CD14-positive monocyte (primary cell): ENCODE results near the gene DMGDH. TPM values are rescaled to one million over a fixed set of nuclear protein-coding genes. Genes with fewer than 3 reads are reported as not detected.

Source experiments
- DNase-seq, 3 donors: peaks; one replicate each; pipeline ENCODE4 v3.0.0-alpha.2; 2011 to 2022
- H2AFZ ChIP-seq: 2 replicates; pipeline ENCODE4 v1.6.0; 2012; ENCODE audit warnings: mild to moderate bottlenecking, low read depth, low read length, inconsistent platforms; ENCODE audit not compliant: insufficient read depth, poor library complexity, severe bottlenecking
- H3K27ac ChIP-seq, 2 donors: 1 replicate in 1 of 2; 2 replicates in 1 of 2; pipeline ENCODE4 v1.5.1; 2012 to 2013; ENCODE audit warnings: low read length in 2 of 2, control low read depth in 1 of 2, inconsistent platforms in 1 of 2, low read depth in 1 of 2, mild to moderate bottlenecking in 1 of 2
- H3K27me3 ChIP-seq, 2 donors: one replicate each; pipeline versions ENCODE4 v1.6.0 to v1.6.1; 2011 to 2013; ENCODE audit warnings: low read length in 2 of 2; ENCODE audit not compliant: control insufficient read depth in 2 of 2, insufficient read depth in 2 of 2
- H3K36me3 ChIP-seq, 2 donors: replicated peaks in 1 of 2; 1 replicate in 1 of 2; 2 replicates in 1 of 2; pipeline versions ENCODE4 v1.5.1 to v1.6.1; 2012 to 2013; ENCODE audit warnings: low read length in 2 of 2, control low read depth in 1 of 2, inconsistent platforms in 1 of 2, mild to moderate bottlenecking in 1 of 2; ENCODE audit not compliant: insufficient read depth in 2 of 2, control insufficient read depth in 1 of 2
- H3K4me1 ChIP-seq, 2 donors: 1 replicate in 1 of 2; 2 replicates in 1 of 2; pipeline versions ENCODE4 v1.5.1 to v1.6.1; 2012 to 2013; ENCODE audit warnings: low read length in 2 of 2, control low read depth in 1 of 2, inconsistent platforms in 1 of 2, mild to moderate bottlenecking in 1 of 2, moderate library complexity in 1 of 2; ENCODE audit not compliant: insufficient read depth in 2 of 2, control insufficient read depth in 1 of 2
- H3K4me2 ChIP-seq: replicated peaks from 2 replicates; pipeline ENCODE3; 2012; ENCODE audit warnings: low read length, moderate library complexity, mild to moderate bottlenecking; ENCODE audit not compliant: poor library complexity, severe bottlenecking; ENCODE audit errors: extremely low read depth
- H3K4me3 ChIP-seq, 3 experiments: fragments of 200-600 bp in 1 of 3; sonication (generic) in 1 of 3; replicated peaks in 1 of 3; 1 replicate in 2 of 3; 2 replicates in 1 of 3; pipeline ENCODE4 v1.5.1; 2011 to 2013; ENCODE audit warnings: low read length in 3 of 3, mild to moderate bottlenecking in 3 of 3, control low read depth in 2 of 3, low read depth in 2 of 3, inconsistent platforms in 1 of 3, moderate library complexity in 1 of 3
- H3K79me2 ChIP-seq: 2 replicates; pipeline ENCODE4 v1.6.0; 2012; ENCODE audit warnings: mild to moderate bottlenecking, control low read depth, inconsistent platforms, low read length, moderate library complexity; ENCODE audit not compliant: insufficient read depth
- H3K9ac ChIP-seq: 2 replicates; pipeline ENCODE4 v1.6.0; 2017; ENCODE audit warnings: low read length, mild to moderate bottlenecking; ENCODE audit not compliant: insufficient read depth, poor library complexity, severe bottlenecking
- H3K9me3 ChIP-seq, 2 donors: replicated peaks in 1 of 2; 1 replicate in 1 of 2; 2 replicates in 1 of 2; pipeline versions ENCODE4 v1.5.1 to v1.6.1; 2012 to 2013; ENCODE audit warnings: low read length in 2 of 2, control low read depth in 1 of 2; ENCODE audit not compliant: control insufficient read depth in 1 of 2, insufficient read depth in 1 of 2
- H4K20me1 ChIP-seq: 2 replicates; pipeline ENCODE4 v1.6.0; 2012; ENCODE audit warnings: mild to moderate bottlenecking, low read length, control low read depth, moderate library complexity; ENCODE audit not compliant: insufficient read depth
- H3K27ac Mint-ChIP-seq, 7 donors: one replicate each; pipeline ENCODE4 v1.8.0; 2020; ENCODE audit warnings: mild to moderate bottlenecking in 7 of 7, mixed read lengths in 7 of 7, moderate library complexity in 6 of 7, inconsistent platforms in 2 of 7
- H3K27me3 Mint-ChIP-seq, 3 donors: one replicate each; pipeline ENCODE4 v1.8.0; 2021 to 2022; ENCODE audit warnings: low read depth in 3 of 3, mild to moderate bottlenecking in 3 of 3, mixed read lengths in 3 of 3, moderate library complexity in 3 of 3, inconsistent platforms in 1 of 3
- H3K36me3 Mint-ChIP-seq, 2 donors: one replicate each; pipeline ENCODE4 v1.8.0; 2020; ENCODE audit warnings: mixed read lengths in 2 of 2, inconsistent platforms in 1 of 2, mild to moderate bottlenecking in 1 of 2
- H3K4me1 Mint-ChIP-seq: one replicate; pipeline ENCODE4 v1.8.0; 2020; ENCODE audit warnings: mild to moderate bottlenecking, mixed read lengths
- H3K4me3 Mint-ChIP-seq, 2 donors: one replicate each; pipeline ENCODE4 v1.8.0; 2020; ENCODE audit warnings: mild to moderate bottlenecking in 2 of 2, mixed read lengths in 2 of 2, moderate library complexity in 1 of 2
- H3K9me3 Mint-ChIP-seq, 7 donors: one replicate each; pipeline ENCODE4 v1.8.0; 2020 to 2022; ENCODE audit warnings: mixed read lengths in 7 of 7, mild to moderate bottlenecking in 6 of 7, moderate library complexity in 6 of 7, inconsistent platforms in 2 of 7
- CTCF ChIP-seq: fragments of 200-600 bp; IDR thresholded peaks from one replicate; pipeline ENCODE4 v1.8.0; 2022; ENCODE audit warnings: antibody characterized with exemption, mild to moderate bottlenecking
- WGBS: methylation state at CpG from one replicate; pipeline ENCODE4 v1.1.5; 2013; ENCODE audit warnings: missing lambda C conversion rate; ENCODE audit not compliant: insufficient coverage; 5-methylcytosine and 5-hydroxymethylcytosine counted together
- intact Hi-C, 2 donors: fragments of 100-400 bp; cut with micrococcal nuclease; formaldehyde crosslinking; loops; one replicate each; pipeline versions ENCODE4 v1.15.0 to v1.15.1; 2023
- polyA plus RNA-seq, 3 donors: library from polyadenylated mRNA; depleted of rRNA in 1 of 3; unstranded in 2 of 3; stranded (reverse) in 1 of 3; fragments of 300-500 nt in 2 of 3; fragments of >200 nt in 1 of 3; fragmentation: Illumina TruSeq in 2 of 3; gene quantifications; 1 replicate in 2 of 3; 2 replicates in 1 of 3; pipeline ENCODE4 v1.2.3, GENCODE V29; 2012 to 2021

The DMGDH gene
- polyA plus RNA-seq, 3 donors = not detected

- 97% methylated on average over 9 of the region's 10 CpGs for WGBS
- no peak overlapping the region for H3K27ac ChIP-seq
- H3K4me1 ChIP-seq = no peaks in the 10 kb centered on the region
- H3K36me3 ChIP-seq = no peaks in the 10 kb centered on the region
- Mint-ChIP-seq H3K9me3 (peaks cover 0 to 6% (median 2%) of the 10 kb centered on the region in 7 donors), H3K4me1 (no peaks in the 10 kb centered on the region), H3K36me3 (no peaks in the 10 kb centered on the region), H3K4me3 (no peak overlapping the region), H3K27me3 (peaks cover 0 to 4% (median 1%) of the 10 kb centered on the region in 3 donors), H3K27ac (no peak overlapping the region)
- no peaks in the 10 kb centered on the region for H3K27me3 ChIP-seq
- H3K4me2 ChIP-seq = no peak overlapping the region
- H3K9me3 ChIP-seq = no peaks in the 10 kb centered on the region
- H4K20me1 ChIP-seq = no peaks in the 10 kb centered on the region
- TF ChIP-seq CTCF = no peak
- no peak for DNase-seq
- no peak overlapping the region for H3K4me3 ChIP-seq
- intact Hi-C loops = no loop called here
- H3K9ac ChIP-seq = no peak overlapping the region
- H3K79me2 ChIP-seq = no peaks in the 10 kb centered on the region
- H2AFZ ChIP-seq = no peak overlapping the region
Observed at GRCh38 chr5:79032031-79032695, 37.3 kb downstream of the DMGDH start.

- no peak overlapping the region for H3K4me2 ChIP-seq
- DNase-seq = no peak
- no peak for TF ChIP-seq CTCF
- H3K36me3 Mint-ChIP-seq = no peaks in the 10 kb centered on the region
- no peaks in the 10 kb centered on the region for H3K4me1 ChIP-seq
- WGBS = 100% methylated on average over 1 of the region's 1 CpG
- H3K9ac ChIP-seq = no peak overlapping the region
- no peak overlapping the region for H2AFZ ChIP-seq
- H3K79me2 ChIP-seq = no peaks in the 10 kb centered on the region
- H3K27me3 Mint-ChIP-seq = peaks cover 0 to 6% (median 1%) of the 10 kb centered on the region in 3 donors
- no peaks in the 10 kb centered on the region for H3K9me3 ChIP-seq
- H3K9me3 Mint-ChIP-seq = peaks cover 0 to 3% (median 0%) of the 10 kb centered on the region in 7 donors
- no peak overlapping the region for H3K27ac Mint-ChIP-seq
- H4K20me1 ChIP-seq = no peaks in the 10 kb centered on the region
- no peak overlapping the region for H3K4me3 ChIP-seq
- intact Hi-C loops = no loop called here
- H3K27me3 ChIP-seq = no peaks in the 10 kb centered on the region
- H3K27ac ChIP-seq = no peak overlapping the region
- no peaks in the 10 kb centered on the region for H3K36me3 ChIP-seq
- H3K4me3 Mint-ChIP-seq = no peak overlapping the region
- no peaks in the 10 kb centered on the region for H3K4me1 Mint-ChIP-seq
Observed at GRCh38 chr5:79031485-79031867, 38.0 kb downstream of the DMGDH start.
